Immature natural killer cell (primary cell): ENCODE measurements around the gene PLAAT4. TPM values are rescaled to one million over a fixed set of nuclear protein-coding genes. Genes with fewer than 3 reads are reported as not detected.
"Not testable (repeated sequence)": the region's sequence is repeated elsewhere in the genome, so short reads cannot be mapped to it uniquely, and the experiment has no call there.

Experiments
- DNase-seq, 3 donors: peaks; one replicate each; pipeline ENCODE4 v3.0.0; 2022; ENCODE audit warnings: mixed read lengths in 1 of 3
- H3K27ac Mint-ChIP-seq, 6 donors: one replicate each; pipeline ENCODE4 v1.8.0; 2020; ENCODE audit warnings: mixed read lengths in 6 of 6, mild to moderate bottlenecking in 5 of 6, inconsistent platforms in 4 of 6, moderate library complexity in 3 of 6
- H3K27me3 Mint-ChIP-seq, 3 donors: one replicate each; pipeline ENCODE4 v1.8.0; 2020 to 2021; ENCODE audit warnings: low read depth in 3 of 3, mild to moderate bottlenecking in 3 of 3, mixed read lengths in 3 of 3, moderate library complexity in 3 of 3, inconsistent platforms in 1 of 3
- H3K36me3 Mint-ChIP-seq, 3 donors: one replicate each; pipeline ENCODE4 v1.8.0; 2020; ENCODE audit warnings: mixed read lengths in 3 of 3, inconsistent platforms in 2 of 3, mild to moderate bottlenecking in 2 of 3
- H3K4me1 Mint-ChIP-seq, 2 donors: one replicate each; pipeline ENCODE4 v1.8.0; 2020; ENCODE audit warnings: inconsistent platforms in 2 of 2, mild to moderate bottlenecking in 2 of 2, mixed read lengths in 2 of 2, moderate library complexity in 1 of 2
- H3K4me3 Mint-ChIP-seq, 5 donors: one replicate each; pipeline ENCODE4 v1.8.0; 2020; ENCODE audit warnings: mild to moderate bottlenecking in 5 of 5, mixed read lengths in 5 of 5, inconsistent platforms in 3 of 5, moderate library complexity in 3 of 5
- H3K9me3 Mint-ChIP-seq, 6 donors: one replicate each; pipeline ENCODE4 v1.8.0; 2020; ENCODE audit warnings: mild to moderate bottlenecking in 6 of 6, mixed read lengths in 6 of 6, inconsistent platforms in 4 of 6, moderate library complexity in 3 of 6
- polyA plus RNA-seq, 3 donors: library from polyadenylated mRNA; unstranded; fragments of 300-500 nt; fragmentation: Illumina TruSeq; gene quantifications; one replicate each; pipeline ENCODE4 v1.2.3, GENCODE V29; 2021

PLAAT4 gene
- polyA plus RNA-seq, 3 donors from 2014 or later: 886 to 933 (median 906) TPM

- Mint-ChIP-seq H3K4me3 (peak overlapping the region; percentile 96 to 99 (median 98)), H3K36me3 (peaks cover 4 to 6% (median 5%) of the 10 kb centered on the region in 3 donors), H3K27ac (peak overlapping the region; percentile 95 to 98 (median 98)), H3K9me3 (no peaks in the 10 kb centered on the region), H3K27me3 (peaks cover 0 to 6% (median 5%) of the 10 kb centered on the region in 3 donors), H3K4me1 (peaks cover 89 to 95% of the 10 kb centered on the region in 2 donors)
- peak; percentile 65 to 71 (median 68) for DNase-seq
These were observed 1.6 kb upstream of the PLAAT4 start for GRCh38 chr11:63534895-63535461.

- H3K27ac Mint-ChIP-seq: peak overlapping the region; percentile 95 to 98 (median 98)
- peak overlapping the region; percentile 96 to 99 (median 98) for H3K4me3 Mint-ChIP-seq
- peak; percentile 47 to 58 (median 52) for DNase-seq
- peaks cover 94 to 99% of the 10 kb centered on the region in 2 donors for H3K4me1 Mint-ChIP-seq
- peaks cover 0 to 6% (median 5%) of the 10 kb centered on the region in 3 donors for H3K27me3 Mint-ChIP-seq
- H3K36me3 Mint-ChIP-seq: peaks cover 8 to 10% (median 9%) of the 10 kb centered on the region in 3 donors
- H3K9me3 Mint-ChIP-seq: no peaks in the 10 kb centered on the region
These were observed 874 bp upstream of the PLAAT4 start for GRCh38 chr11:63535734-63536133.

- peaks cover 0 to 5% (median 5%) of the 10 kb centered on the region in 3 donors for H3K27me3 Mint-ChIP-seq
- H3K27ac Mint-ChIP-seq: peak overlapping the region; percentile 95 to 98 (median 98)
- peak overlapping the region; percentile 96 to 99 (median 98) for H3K4me3 Mint-ChIP-seq
- no peak for DNase-seq
- no peaks in the 10 kb centered on the region for H3K9me3 Mint-ChIP-seq
- peaks cover 90 to 100% of the 10 kb centered on the region in 2 donors for H3K4me1 Mint-ChIP-seq
- H3K36me3 Mint-ChIP-seq: peaks cover 10 to 14% (median 14%) of the 10 kb centered on the region in 3 donors
These were observed 889 bp downstream of the PLAAT4 start for GRCh38 chr11:63537293-63538101.

GRCh38 chr11:63542506-63542905, 5.9 kb downstream of the PLAAT4 start:
- peak overlapping the region in 3 of 5 donors; percentile 15 to 27 (median 22) for H3K4me3 Mint-ChIP-seq
- H3K9me3 Mint-ChIP-seq, H3K27me3 Mint-ChIP-seq, DNase-seq: not testable (repeated sequence)
- H3K27ac Mint-ChIP-seq: peak overlapping the region; percentile 6 to 85 (median 70)
- H3K36me3 Mint-ChIP-seq: peaks cover 31 to 42% (median 31%) of the 10 kb centered on the region in 3 donors
- H3K4me1 Mint-ChIP-seq: peaks cover 63 to 79% of the 10 kb centered on the region in 2 donors

GRCh38 chr11:63543711-63544110, 7.1 kb downstream of the PLAAT4 start:
- Mint-ChIP-seq H3K27ac (peak overlapping the region; percentile 70 to 86 (median 79)), H3K9me3 (no peaks in the 10 kb centered on the region), H3K36me3 (peaks cover 31 to 48% (median 31%) of the 10 kb centered on the region in 3 donors), H3K4me1 (peaks cover 55 to 69% of the 10 kb centered on the region in 2 donors), H3K27me3 (peaks cover 0 to 1% (median 1%) of the 10 kb centered on the region in 3 donors), H3K4me3 (no peak overlapping the region)
- no peak for DNase-seq

GRCh38 chr11:63547061-63547460, 10.5 kb downstream of the PLAAT4 start:
- no peak for DNase-seq
- peaks cover 21 to 38% (median 29%) of the 10 kb centered on the region in 3 donors for H3K36me3 Mint-ChIP-seq
- peak overlapping the region; percentile 47 to 86 (median 58) for H3K27ac Mint-ChIP-seq
- no peaks in the 10 kb centered on the region for H3K9me3 Mint-ChIP-seq
- no peak overlapping the region for H3K4me3 Mint-ChIP-seq
- peaks cover 1 to 3% (median 1%) of the 10 kb centered on the region in 3 donors for H3K27me3 Mint-ChIP-seq
- peaks cover 51 to 62% of the 10 kb centered on the region in 2 donors for H3K4me1 Mint-ChIP-seq

- peaks cover 14 to 32% (median 29%) of the 10 kb centered on the region in 3 donors for H3K36me3 Mint-ChIP-seq
- H3K27ac Mint-ChIP-seq: peak overlapping the region in 5 of 6 donors; percentile 54 to 78 (median 70)
- peaks cover 53 to 62% of the 10 kb centered on the region in 2 donors for H3K4me1 Mint-ChIP-seq
- H3K9me3 Mint-ChIP-seq: no peaks in the 10 kb centered on the region
- H3K27me3 Mint-ChIP-seq: peaks cover 1 to 6% (median 3%) of the 10 kb centered on the region in 3 donors
- no peak for DNase-seq
- no peak overlapping the region for H3K4me3 Mint-ChIP-seq
These were observed 11.6 kb downstream of the PLAAT4 start for GRCh38 chr11:63548178-63548577.

- peak overlapping the region; percentile 56 to 95 (median 84) for H3K27ac Mint-ChIP-seq
- peaks cover 54 to 62% of the 10 kb centered on the region in 2 donors for H3K4me1 Mint-ChIP-seq
- peak overlapping the region in 4 of 5 donors; percentile 46 to 71 (median 63) for H3K4me3 Mint-ChIP-seq
- H3K9me3 Mint-ChIP-seq: no peaks in the 10 kb centered on the region
- peaks cover 3 to 8% (median 4%) of the 10 kb centered on the region in 3 donors for H3K27me3 Mint-ChIP-seq
- DNase-seq: no peak
- peaks cover 9 to 24% (median 23%) of the 10 kb centered on the region in 3 donors for H3K36me3 Mint-ChIP-seq
These were observed 12.8 kb downstream of the PLAAT4 start for GRCh38 chr11:63549411-63549810.

- Mint-ChIP-seq H3K27ac (peak overlapping the region in 4 of 6 donors; percentile 94 to 98 (median 96)), H3K4me3 (peak overlapping the region in 2 of 5 donors; percentile 87 to 93), H3K36me3 (peaks cover 9 to 23% (median 21%) of the 10 kb centered on the region in 3 donors), H3K4me1 (peaks cover 57 to 66% of the 10 kb centered on the region in 2 donors)
- H3K9me3 Mint-ChIP-seq, H3K27me3 Mint-ChIP-seq, DNase-seq: not testable (repeated sequence)
These were observed 13.6 kb downstream of the PLAAT4 start for GRCh38 chr11:63550156-63550700.

GRCh38 chr11:63551091-63551888, 14.7 kb downstream of the PLAAT4 start:
- DNase-seq: peak; percentile 47 to 69 (median 48)
- no peaks in the 10 kb centered on the region for H3K9me3 Mint-ChIP-seq
- peaks cover 6 to 18% (median 17%) of the 10 kb centered on the region in 3 donors for H3K36me3 Mint-ChIP-seq
- H3K27me3 Mint-ChIP-seq: peaks cover 2 to 7% (median 4%) of the 10 kb centered on the region in 3 donors
- H3K4me1 Mint-ChIP-seq: peaks cover 63 to 75% of the 10 kb centered on the region in 2 donors
- H3K4me3 Mint-ChIP-seq: peak overlapping the region; percentile 85 to 93 (median 88)
- H3K27ac Mint-ChIP-seq: peak overlapping the region; percentile 94 to 98 (median 97)

- Mint-ChIP-seq H3K4me3 (peak overlapping the region; percentile 85 to 93 (median 88)), H3K9me3 (no peaks in the 10 kb centered on the region), H3K27ac (peak overlapping the region; percentile 94 to 98 (median 97)), H3K36me3 (peaks cover under 1 to 13% (median 11%) of the 10 kb centered on the region in 3 donors), H3K4me1 (peaks cover 63 to 80% of the 10 kb centered on the region in 2 donors), H3K27me3 (peaks cover 2 to 7% (median 4%) of the 10 kb centered on the region in 3 donors)
- peak; percentile 56 to 60 (median 56) for DNase-seq
These were observed 15.3 kb downstream of the PLAAT4 start for GRCh38 chr11:63551889-63552266.

GRCh38 chr11:63552921-63553320, 16.3 kb downstream of the PLAAT4 start:
- H3K27ac Mint-ChIP-seq: peak overlapping the region; percentile 94 to 98 (median 97)
- H3K27me3 Mint-ChIP-seq: peaks cover 2 to 7% (median 4%) of the 10 kb centered on the region in 3 donors
- no peaks in the 10 kb centered on the region for H3K9me3 Mint-ChIP-seq
- peak overlapping the region; percentile 85 to 93 (median 88) for H3K4me3 Mint-ChIP-seq
- peaks cover 0 to 8% (median 6%) of the 10 kb centered on the region in 3 donors for H3K36me3 Mint-ChIP-seq
- H3K4me1 Mint-ChIP-seq: peaks cover 66 to 73% of the 10 kb centered on the region in 2 donors
- no peak for DNase-seq
